Stomach (tissue), 4 donors: ENCODE measurements around the gene PRR23A.

Experiments
- CTCF ChIP-seq, 7 experiments: fragments of 450-650 bp in 4 of 7; fragments of 200-600 bp in 3 of 7; sonication (generic) in 3 of 7; IDR thresholded peaks; one replicate each; pipeline ENCODE4 v1.5.1; 2016 to 2019; ENCODE audit warnings: antibody characterized with exemption in 7 of 7, control low read depth in 2 of 7, mild to moderate bottlenecking in 1 of 7
- EP300 ChIP-seq: sonication (generic); formaldehyde crosslinking; IDR thresholded peaks from one replicate; pipeline ENCODE4 v1.6.1; 2017; ENCODE audit warnings: antibody characterized with exemption
- POLR2A ChIP-seq, 4 donors: fragments of 450-650 bp; IDR thresholded peaks; one replicate each; pipeline ENCODE4 v1.6.1; 2016; ENCODE audit warnings: antibody characterized with exemption in 4 of 4, control low read depth in 2 of 4, mild to moderate bottlenecking in 1 of 4, moderate library complexity in 1 of 4
- POLR2AphosphoS5 ChIP-seq, 3 donors: sonication (generic); formaldehyde crosslinking; IDR thresholded peaks; one replicate each; pipeline ENCODE4 v1.6.1; 2016; ENCODE audit warnings: antibody characterized with exemption in 3 of 3

GRCh38 chr3:139020036-139020867 lies 14.2 kb upstream of the PRR23A start:
- TF ChIP-seq POLR2A (IDR thresholded peaks at IDR 0.05) (no peak), CTCF (IDR thresholded peaks at IDR 0.05) (no peak), EP300 (no peak), POLR2AphosphoS5 (IDR thresholded peaks at IDR 0.05) (no peak)
